NCI-H1092 (cell line): ENCODE results near the gene ANK3.

Experiments
- DNase-seq: peaks from one replicate; lab custom pipeline; 2025; lab: John Stamatoyannopoulos, UW

ANK3 gene

GRCh38 chr10:59976909-59977308 lies 412.8 kb downstream of the ANK3 start:
- DNase-seq: no peak
